Ishikawa (cell line): Measurements from ENCODE around the gene CYP2A6.

Experiments
- CEBPB ChIP-seq: IDR thresholded peaks from 2 replicates; pipeline ENCODE4 v1.6.1; 2012
- CREB1 ChIP-seq: IDR thresholded peaks from 2 replicates; pipeline ENCODE4 v1.6.1; 2012; ENCODE audit warnings: low read depth
- EP300 ChIP-seq: IDR thresholded peaks from 2 replicates; pipeline ENCODE4 v1.6.1; 2012; ENCODE audit warnings: borderline replicate concordance
- NFIC ChIP-seq: IDR thresholded peaks from 2 replicates; pipeline ENCODE4 v1.6.1; 2012
- RAD21 ChIP-seq: IDR thresholded peaks from 2 replicates; pipeline ENCODE4 v1.6.1; 2012; ENCODE audit warnings: low read depth
- TAF1 ChIP-seq: IDR thresholded peaks from 2 replicates; pipeline ENCODE4 v1.6.1; 2012; ENCODE audit warnings: low read depth, mild to moderate bottlenecking
- TCF12 ChIP-seq: IDR thresholded peaks from 2 replicates; pipeline ENCODE4 v1.6.1; 2012; ENCODE audit warnings: low read depth
- TEAD4 ChIP-seq: IDR thresholded peaks from 2 replicates; pipeline ENCODE4 v1.6.1; 2012
- YY1 ChIP-seq: IDR thresholded peaks from 2 replicates; pipeline ENCODE4 v1.6.1; 2012; ENCODE audit warnings: low read depth
- TF ChIP-seq, protein P1 (sequence below): IDR thresholded peaks from 2 replicates; pipeline ENCODE4 v1.6.1; 2012; ENCODE audit warnings: low read depth, mild to moderate bottlenecking
- TF ChIP-seq, protein P2 (sequence below): IDR thresholded peaks from 2 replicates; pipeline ENCODE4 v1.6.1; 2012

DNA sequence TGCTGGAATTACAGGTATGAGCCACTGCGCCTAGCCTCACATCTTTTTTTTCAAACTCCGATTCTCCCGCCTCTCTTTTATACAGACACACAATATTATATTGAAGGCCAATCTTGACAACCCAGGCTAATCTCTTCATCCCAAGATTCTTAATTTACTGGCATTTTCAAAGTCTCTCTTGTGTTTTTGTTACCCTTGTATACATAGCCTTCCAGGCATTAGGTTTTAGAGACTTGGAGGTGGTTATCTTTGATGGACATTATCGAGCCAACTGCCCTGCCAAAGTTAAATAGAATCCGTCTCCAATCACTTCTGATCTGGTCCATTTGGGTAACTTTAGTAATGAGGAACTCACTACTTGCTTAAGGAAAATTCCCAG, 46.2 kb upstream of the CYP2A6 start:
- TF ChIP-seq, protein P1, sequence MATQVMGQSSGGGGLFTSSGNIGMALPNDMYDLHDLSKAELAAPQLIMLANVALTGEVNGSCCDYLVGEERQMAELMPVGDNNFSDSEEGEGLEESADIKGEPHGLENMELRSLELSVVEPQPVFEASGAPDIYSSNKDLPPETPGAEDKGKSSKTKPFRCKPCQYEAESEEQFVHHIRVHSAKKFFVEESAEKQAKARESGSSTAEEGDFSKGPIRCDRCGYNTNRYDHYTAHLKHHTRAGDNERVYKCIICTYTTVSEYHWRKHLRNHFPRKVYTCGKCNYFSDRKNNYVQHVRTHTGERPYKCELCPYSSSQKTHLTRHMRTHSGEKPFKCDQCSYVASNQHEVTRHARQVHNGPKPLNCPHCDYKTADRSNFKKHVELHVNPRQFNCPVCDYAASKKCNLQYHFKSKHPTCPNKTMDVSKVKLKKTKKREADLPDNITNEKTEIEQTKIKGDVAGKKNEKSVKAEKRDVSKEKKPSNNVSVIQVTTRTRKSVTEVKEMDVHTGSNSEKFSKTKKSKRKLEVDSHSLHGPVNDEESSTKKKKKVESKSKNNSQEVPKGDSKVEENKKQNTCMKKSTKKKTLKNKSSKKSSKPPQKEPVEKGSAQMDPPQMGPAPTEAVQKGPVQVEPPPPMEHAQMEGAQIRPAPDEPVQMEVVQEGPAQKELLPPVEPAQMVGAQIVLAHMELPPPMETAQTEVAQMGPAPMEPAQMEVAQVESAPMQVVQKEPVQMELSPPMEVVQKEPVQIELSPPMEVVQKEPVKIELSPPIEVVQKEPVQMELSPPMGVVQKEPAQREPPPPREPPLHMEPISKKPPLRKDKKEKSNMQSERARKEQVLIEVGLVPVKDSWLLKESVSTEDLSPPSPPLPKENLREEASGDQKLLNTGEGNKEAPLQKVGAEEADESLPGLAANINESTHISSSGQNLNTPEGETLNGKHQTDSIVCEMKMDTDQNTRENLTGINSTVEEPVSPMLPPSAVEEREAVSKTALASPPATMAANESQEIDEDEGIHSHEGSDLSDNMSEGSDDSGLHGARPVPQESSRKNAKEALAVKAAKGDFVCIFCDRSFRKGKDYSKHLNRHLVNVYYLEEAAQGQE, result no peak
- no peak for TF ChIP-seq TAF1
- no peak for TF ChIP-seq TEAD4
- no peak for TF ChIP-seq EP300
- TF ChIP-seq CEBPB, result no peak
- TF ChIP-seq RAD21, result no peak
- no peak for TF ChIP-seq CREB1
- TF ChIP-seq, protein P2, sequence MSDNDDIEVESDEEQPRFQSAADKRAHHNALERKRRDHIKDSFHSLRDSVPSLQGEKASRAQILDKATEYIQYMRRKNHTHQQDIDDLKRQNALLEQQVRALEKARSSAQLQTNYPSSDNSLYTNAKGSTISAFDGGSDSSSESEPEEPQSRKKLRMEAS, result no peak
- TF ChIP-seq NFIC, result no peak
- TF ChIP-seq TCF12, result no peak
- no peak for TF ChIP-seq YY1
